Liver (tissue), 3 donors: ENCODE measurements around the gene TRPC4.

Source experiments
- EGR1 ChIP-seq, 2 donors: IDR thresholded peaks; 2 replicates each; pipeline ENCODE4 v1.6.1; 2016 to 2018; ENCODE audit warnings: antibody characterized with exemption in 2 of 2, low read depth in 2 of 2
- GABPA ChIP-seq, 2 donors: IDR thresholded peaks in 1 of 2; conservative IDR thresholded peaks in 1 of 2; 2 replicates each; pipeline ENCODE4 v1.6.1; 2016; ENCODE audit warnings: antibody characterized with exemption in 2 of 2, mild to moderate bottlenecking in 1 of 2, moderate library complexity in 1 of 2
- RAD21 ChIP-seq, 2 donors: IDR thresholded peaks; 2 replicates each; pipeline ENCODE4 v1.6.1; 2016; ENCODE audit warnings: antibody characterized with exemption in 2 of 2, mild to moderate bottlenecking in 2 of 2
- RXRA ChIP-seq, 2 donors: IDR thresholded peaks; 2 replicates each; pipeline ENCODE4 v1.6.1; 2017 to 2018; ENCODE audit warnings: antibody characterized with exemption in 2 of 2, mild to moderate bottlenecking in 1 of 2
- TAF1 ChIP-seq: conservative IDR thresholded peaks from 2 replicates; pipeline ENCODE4 v1.6.1; 2016; ENCODE audit warnings: antibody characterized with exemption, mild to moderate bottlenecking
- YY1 ChIP-seq: IDR thresholded peaks from 2 replicates; pipeline ENCODE4 v1.6.1; 2016; ENCODE audit warnings: antibody characterized with exemption, mild to moderate bottlenecking
- TF ChIP-seq, protein P1 (sequence below): fragments of 150-350 bp; IDR thresholded peaks from 2 replicates; pipeline ENCODE4 v1.5.1; 2017; ENCODE audit warnings: improper control_type of control experiment, low read depth, low read length; ENCODE audit not compliant: missing input control
- TF ChIP-seq, protein P2 (sequence below): IDR thresholded peaks from 2 replicates; pipeline ENCODE4 v1.6.1; 2016; ENCODE audit warnings: antibody characterized with exemption, mild to moderate bottlenecking
- TF ChIP-seq, protein P3 (sequence below): IDR thresholded peaks from 2 replicates; pipeline ENCODE4 v1.6.1; 2016; ENCODE audit warnings: antibody characterized with exemption
- donor health status: healthy.
- donor health status: healthy.

DNA sequence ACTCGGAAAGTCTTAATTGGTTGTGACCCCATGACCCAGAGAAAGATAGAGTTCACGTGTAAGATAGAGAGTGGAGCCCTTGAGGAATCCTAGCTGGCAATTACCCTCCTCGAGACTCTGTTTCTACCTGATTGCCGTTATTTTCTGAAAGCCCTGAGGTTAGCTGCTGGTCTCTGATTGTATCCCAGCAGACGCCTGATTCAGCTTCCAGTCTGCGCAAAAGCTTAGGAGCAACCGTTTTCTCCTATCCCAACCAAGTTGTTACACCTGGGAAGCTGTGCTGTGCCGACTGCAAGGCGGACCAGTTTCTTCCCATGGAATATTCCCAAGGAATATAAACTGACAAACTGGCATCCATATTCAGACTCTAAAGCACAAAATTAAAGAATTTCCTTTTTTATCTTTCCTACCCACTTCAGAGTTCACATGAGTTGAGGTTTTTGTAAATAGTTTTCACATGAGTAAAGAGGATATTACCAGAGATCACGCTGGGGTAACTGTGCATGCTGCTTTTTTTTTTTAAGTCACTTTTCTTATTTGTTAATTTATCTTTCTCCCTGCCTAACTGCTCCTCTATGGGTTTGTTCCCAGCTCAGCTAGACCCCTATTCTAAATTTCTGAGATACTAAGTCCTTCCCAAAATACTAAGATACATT, 1.5 kb upstream of the TRPC4 start:
- TF ChIP-seq YY1 (no peak), EGR1 (IDR thresholded peaks at IDR 0.05; ENCODE audit: low read depth in 2 of 2) (no peak), RXRA (IDR thresholded peaks at IDR 0.05) (no peak), RAD21 (IDR thresholded peaks at IDR 0.05) (no peak), TAF1 (no peak), GABPA (IDR thresholded peaks at IDR 0.05 in 1 of 2, conservative IDR thresholded peaks at IDR 0.05 in 1 of 2) (no peak)
- TF ChIP-seq, protein P1, sequence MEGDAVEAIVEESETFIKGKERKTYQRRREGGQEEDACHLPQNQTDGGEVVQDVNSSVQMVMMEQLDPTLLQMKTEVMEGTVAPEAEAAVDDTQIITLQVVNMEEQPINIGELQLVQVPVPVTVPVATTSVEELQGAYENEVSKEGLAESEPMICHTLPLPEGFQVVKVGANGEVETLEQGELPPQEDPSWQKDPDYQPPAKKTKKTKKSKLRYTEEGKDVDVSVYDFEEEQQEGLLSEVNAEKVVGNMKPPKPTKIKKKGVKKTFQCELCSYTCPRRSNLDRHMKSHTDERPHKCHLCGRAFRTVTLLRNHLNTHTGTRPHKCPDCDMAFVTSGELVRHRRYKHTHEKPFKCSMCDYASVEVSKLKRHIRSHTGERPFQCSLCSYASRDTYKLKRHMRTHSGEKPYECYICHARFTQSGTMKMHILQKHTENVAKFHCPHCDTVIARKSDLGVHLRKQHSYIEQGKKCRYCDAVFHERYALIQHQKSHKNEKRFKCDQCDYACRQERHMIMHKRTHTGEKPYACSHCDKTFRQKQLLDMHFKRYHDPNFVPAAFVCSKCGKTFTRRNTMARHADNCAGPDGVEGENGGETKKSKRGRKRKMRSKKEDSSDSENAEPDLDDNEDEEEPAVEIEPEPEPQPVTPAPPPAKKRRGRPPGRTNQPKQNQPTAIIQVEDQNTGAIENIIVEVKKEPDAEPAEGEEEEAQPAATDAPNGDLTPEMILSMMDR: no peak
- TF ChIP-seq, protein P2, sequence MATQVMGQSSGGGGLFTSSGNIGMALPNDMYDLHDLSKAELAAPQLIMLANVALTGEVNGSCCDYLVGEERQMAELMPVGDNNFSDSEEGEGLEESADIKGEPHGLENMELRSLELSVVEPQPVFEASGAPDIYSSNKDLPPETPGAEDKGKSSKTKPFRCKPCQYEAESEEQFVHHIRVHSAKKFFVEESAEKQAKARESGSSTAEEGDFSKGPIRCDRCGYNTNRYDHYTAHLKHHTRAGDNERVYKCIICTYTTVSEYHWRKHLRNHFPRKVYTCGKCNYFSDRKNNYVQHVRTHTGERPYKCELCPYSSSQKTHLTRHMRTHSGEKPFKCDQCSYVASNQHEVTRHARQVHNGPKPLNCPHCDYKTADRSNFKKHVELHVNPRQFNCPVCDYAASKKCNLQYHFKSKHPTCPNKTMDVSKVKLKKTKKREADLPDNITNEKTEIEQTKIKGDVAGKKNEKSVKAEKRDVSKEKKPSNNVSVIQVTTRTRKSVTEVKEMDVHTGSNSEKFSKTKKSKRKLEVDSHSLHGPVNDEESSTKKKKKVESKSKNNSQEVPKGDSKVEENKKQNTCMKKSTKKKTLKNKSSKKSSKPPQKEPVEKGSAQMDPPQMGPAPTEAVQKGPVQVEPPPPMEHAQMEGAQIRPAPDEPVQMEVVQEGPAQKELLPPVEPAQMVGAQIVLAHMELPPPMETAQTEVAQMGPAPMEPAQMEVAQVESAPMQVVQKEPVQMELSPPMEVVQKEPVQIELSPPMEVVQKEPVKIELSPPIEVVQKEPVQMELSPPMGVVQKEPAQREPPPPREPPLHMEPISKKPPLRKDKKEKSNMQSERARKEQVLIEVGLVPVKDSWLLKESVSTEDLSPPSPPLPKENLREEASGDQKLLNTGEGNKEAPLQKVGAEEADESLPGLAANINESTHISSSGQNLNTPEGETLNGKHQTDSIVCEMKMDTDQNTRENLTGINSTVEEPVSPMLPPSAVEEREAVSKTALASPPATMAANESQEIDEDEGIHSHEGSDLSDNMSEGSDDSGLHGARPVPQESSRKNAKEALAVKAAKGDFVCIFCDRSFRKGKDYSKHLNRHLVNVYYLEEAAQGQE: no peak
- TF ChIP-seq, protein P3, sequence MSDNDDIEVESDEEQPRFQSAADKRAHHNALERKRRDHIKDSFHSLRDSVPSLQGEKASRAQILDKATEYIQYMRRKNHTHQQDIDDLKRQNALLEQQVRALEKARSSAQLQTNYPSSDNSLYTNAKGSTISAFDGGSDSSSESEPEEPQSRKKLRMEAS: no peak
